ENCODE measurements around the gene CTSS. TPM values are rescaled to one million over a fixed set of nuclear protein-coding genes. Genes with fewer than 3 reads are reported as not detected.

CTSS gene
- total RNA-seq, 4 donors from 2014 or later: 97.4 to 146 (median 133) TPM

DNA sequence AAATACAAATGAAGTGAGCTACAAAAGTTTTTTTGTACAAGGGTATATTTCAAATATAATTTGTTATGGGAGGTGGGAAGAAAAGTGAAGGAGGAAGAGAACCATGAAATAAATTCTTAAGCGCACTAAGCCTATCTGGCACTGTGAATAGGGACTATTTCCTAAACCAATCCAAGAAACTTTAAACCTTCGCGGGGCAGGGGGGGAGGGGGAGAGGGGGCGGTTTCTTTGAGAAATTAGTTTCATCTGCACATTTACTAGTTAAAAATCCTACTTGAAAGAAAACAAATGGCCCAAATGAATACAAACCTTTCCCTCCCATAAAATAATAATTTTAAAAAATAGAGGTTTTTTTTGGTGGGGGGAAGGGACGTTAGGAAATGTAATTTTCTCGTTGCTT, 69.0 kb downstream of the CTSS start:
- H3K27me3 ChIP-seq: no peaks in the 10 kb centered on the region
- peaks cover 0 to 3% (median 0%) of the 10 kb centered on the region in 4 donors for H3K4me1 ChIP-seq
- peak overlapping the region; percentile 60 to 83 (median 69) for H3K27ac ChIP-seq
- peak overlapping the region; percentile 62 to 77 (median 62) for H3K4me3 ChIP-seq
- H3K36me3 ChIP-seq: peaks cover 0 to 28% (median 0%) of the 10 kb centered on the region in 3 donors
- TF ChIP-seq POLR2A (IDR thresholded peaks at IDR 0.05): no peak
- TF ChIP-seq, protein P1, sequence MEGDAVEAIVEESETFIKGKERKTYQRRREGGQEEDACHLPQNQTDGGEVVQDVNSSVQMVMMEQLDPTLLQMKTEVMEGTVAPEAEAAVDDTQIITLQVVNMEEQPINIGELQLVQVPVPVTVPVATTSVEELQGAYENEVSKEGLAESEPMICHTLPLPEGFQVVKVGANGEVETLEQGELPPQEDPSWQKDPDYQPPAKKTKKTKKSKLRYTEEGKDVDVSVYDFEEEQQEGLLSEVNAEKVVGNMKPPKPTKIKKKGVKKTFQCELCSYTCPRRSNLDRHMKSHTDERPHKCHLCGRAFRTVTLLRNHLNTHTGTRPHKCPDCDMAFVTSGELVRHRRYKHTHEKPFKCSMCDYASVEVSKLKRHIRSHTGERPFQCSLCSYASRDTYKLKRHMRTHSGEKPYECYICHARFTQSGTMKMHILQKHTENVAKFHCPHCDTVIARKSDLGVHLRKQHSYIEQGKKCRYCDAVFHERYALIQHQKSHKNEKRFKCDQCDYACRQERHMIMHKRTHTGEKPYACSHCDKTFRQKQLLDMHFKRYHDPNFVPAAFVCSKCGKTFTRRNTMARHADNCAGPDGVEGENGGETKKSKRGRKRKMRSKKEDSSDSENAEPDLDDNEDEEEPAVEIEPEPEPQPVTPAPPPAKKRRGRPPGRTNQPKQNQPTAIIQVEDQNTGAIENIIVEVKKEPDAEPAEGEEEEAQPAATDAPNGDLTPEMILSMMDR (IDR thresholded peaks at IDR 0.05): no peak
- DNase-seq: no peak
- H3K9me3 ChIP-seq: no peaks in the 10 kb centered on the region

- peaks cover 0 to 32% (median 0%) of the 10 kb centered on the region in 3 donors for H3K36me3 ChIP-seq
- H3K27ac ChIP-seq: peak overlapping the region; percentile 60 to 83 (median 69)
- no peak for DNase-seq
- TF ChIP-seq, protein P1 (IDR thresholded peaks at IDR 0.05): no peak
- TF ChIP-seq POLR2A (IDR thresholded peaks at IDR 0.05): peak; percentile 20 to 30
- H3K9me3 ChIP-seq: no peaks in the 10 kb centered on the region
- peak overlapping the region; percentile 62 to 77 (median 62) for H3K4me3 ChIP-seq
- H3K27me3 ChIP-seq: no peaks in the 10 kb centered on the region
- H3K4me1 ChIP-seq: peaks cover 0 to 3% (median 0%) of the 10 kb centered on the region in 4 donors
Measured at GRCh38 chr1:150696162-150696561, 69.4 kb downstream of the CTSS start.

DNA sequence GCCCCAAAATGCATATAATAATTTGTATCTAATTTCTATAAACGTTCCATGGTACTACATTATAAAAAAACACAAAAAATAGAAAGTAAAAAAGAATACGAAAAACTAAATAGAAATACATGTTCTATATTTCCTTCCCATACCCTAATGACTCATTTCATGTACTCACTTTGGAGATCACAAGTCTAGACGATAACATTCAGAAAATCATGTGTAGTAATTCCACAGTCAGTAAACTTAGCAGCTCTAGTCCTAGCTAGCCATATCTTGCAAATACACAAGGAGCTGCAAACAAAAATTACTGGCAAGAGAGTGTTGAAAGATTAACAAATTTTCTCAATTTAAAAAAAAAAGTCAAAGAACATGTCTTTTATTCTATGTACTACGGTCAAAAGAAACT, 70.0 kb downstream of the CTSS start:
- no peak for TF ChIP-seq POLR2A (IDR thresholded peaks at IDR 0.05)
- TF ChIP-seq, protein P1 (IDR thresholded peaks at IDR 0.05): no peak
- no peaks in the 10 kb centered on the region for H3K9me3 ChIP-seq
- H3K27me3 ChIP-seq: no peaks in the 10 kb centered on the region
- no peak for DNase-seq
- peaks cover 0 to 38% (median 0%) of the 10 kb centered on the region in 3 donors for H3K36me3 ChIP-seq
- peaks cover 0 to 3% (median 0%) of the 10 kb centered on the region in 4 donors for H3K4me1 ChIP-seq
- H3K27ac ChIP-seq: peak overlapping the region in 1 of 4 donors; percentile 83
- H3K4me3 ChIP-seq: peak overlapping the region in 1 of 4 donors; percentile 77

- peaks cover 0 to 3% (median 0%) of the 10 kb centered on the region in 4 donors for H3K4me1 ChIP-seq
- H3K27me3 ChIP-seq: no peaks in the 10 kb centered on the region
- TF ChIP-seq POLR2A (IDR thresholded peaks at IDR 0.05): no peak
- TF ChIP-seq, protein P1 (IDR thresholded peaks at IDR 0.05): no peak
- no peaks in the 10 kb centered on the region for H3K9me3 ChIP-seq
- no peak for DNase-seq
- no peak overlapping the region for H3K27ac ChIP-seq
- H3K36me3 ChIP-seq: peaks cover 0 to 57% (median 0%) of the 10 kb centered on the region in 3 donors
- H3K4me3 ChIP-seq: no peak overlapping the region
Measured at GRCh38 chr1:150692720-150693119, 72.9 kb downstream of the CTSS start.

DNA sequence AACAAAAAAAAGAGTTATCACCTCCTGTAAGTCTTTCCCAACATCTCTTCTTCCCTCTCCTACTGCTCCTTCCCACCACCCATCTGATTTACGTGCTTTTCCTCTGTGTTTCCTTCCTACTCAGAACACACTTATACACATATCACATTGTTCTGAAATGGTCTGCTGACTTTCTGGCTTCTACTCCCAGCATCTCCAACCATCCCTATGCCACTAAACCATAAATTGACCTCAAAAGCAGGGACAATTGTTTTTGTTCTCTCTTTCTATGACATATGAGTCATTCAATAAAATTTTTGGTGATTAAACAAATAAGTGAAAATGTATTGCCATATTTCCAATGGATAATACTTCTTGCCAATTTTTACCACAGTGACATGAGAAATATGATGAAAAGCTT, 76.8 kb downstream of the CTSS start:
- Histone ChIP-seq H3K27ac (no peak overlapping the region), H3K4me1 (no peaks in the 10 kb centered on the region), H3K27me3 (no peaks in the 10 kb centered on the region), H3K36me3 (peaks cover 0 to 62% (median 0%) of the 10 kb centered on the region in 3 donors), H3K4me3 (no peak overlapping the region), H3K9me3 (no peaks in the 10 kb centered on the region)
- no peak for DNase-seq
- no peak for TF ChIP-seq POLR2A (IDR thresholded peaks at IDR 0.05)
- TF ChIP-seq, protein P1 (IDR thresholded peaks at IDR 0.05): no peak

DNA sequence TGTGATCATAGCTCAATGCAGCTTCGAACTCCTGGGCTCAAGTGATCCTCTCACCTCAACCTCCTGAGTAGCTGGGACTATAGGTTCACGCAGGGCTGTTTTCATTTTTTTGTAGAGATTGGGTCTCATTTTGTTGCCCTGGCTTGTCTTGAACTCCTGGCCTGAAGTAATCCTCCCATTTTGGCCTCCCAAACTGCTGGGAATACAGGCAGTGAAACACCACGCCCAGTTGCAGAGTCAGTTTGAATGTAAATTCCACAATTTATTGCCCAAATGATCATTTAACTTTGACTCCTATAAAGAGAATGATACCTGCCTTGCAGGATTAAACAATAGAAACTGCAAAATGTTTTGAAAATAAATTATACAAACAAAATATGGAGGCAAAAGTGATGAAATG, 79.3 kb downstream of the CTSS start:
- peaks cover 0 to 49% (median 0%) of the 10 kb centered on the region in 3 donors for H3K36me3 ChIP-seq
- no peaks in the 10 kb centered on the region for H3K4me1 ChIP-seq
- no peak for DNase-seq
- no peak overlapping the region for H3K27ac ChIP-seq
- H3K27me3 ChIP-seq: no peaks in the 10 kb centered on the region
- no peaks in the 10 kb centered on the region for H3K9me3 ChIP-seq
- H3K4me3 ChIP-seq: no peak overlapping the region
- TF ChIP-seq, protein P1 (IDR thresholded peaks at IDR 0.05): no peak
- TF ChIP-seq POLR2A (IDR thresholded peaks at IDR 0.05): no peak
